Kidney (tissue), 14 donors: ENCODE measurements around the gene RAP1GAP2. TPM values are rescaled to one million over a fixed set of nuclear protein-coding genes. Genes with fewer than 3 reads are reported as not detected.

Source experiments
- DNase-seq, 5 donors: peaks; one replicate each; pipeline ENCODE4 v3.0.0-alpha.2; 2013 to 2020
- FAIRE-seq: peaks from 2 replicates; lab custom pipeline; 2012; peaks lifted over from hg19 to GRCh38; lab: Jason Lieb, UNC
- H3K27ac ChIP-seq, 2 donors: one replicate each; pipeline ENCODE4 v1.7.0; 2013; ENCODE audit warnings: low read depth in 2 of 2, low read length in 2 of 2, inconsistent platforms in 1 of 2
- H3K27me3 ChIP-seq: one replicate; pipeline ENCODE4 v1.7.1; 2013; ENCODE audit warnings: low read length, inconsistent platforms; ENCODE audit not compliant: control insufficient read depth, insufficient read depth
- H3K36me3 ChIP-seq, 3 donors: one replicate each; pipeline versions ENCODE4 v1.7.0 to v1.7.1; 2013; ENCODE audit warnings: low read length in 3 of 3, control low read depth in 1 of 3, inconsistent platforms in 1 of 3; ENCODE audit not compliant: insufficient read depth in 3 of 3, control insufficient read depth in 2 of 3
- H3K4me1 ChIP-seq, 3 donors: one replicate each; pipeline versions ENCODE4 v1.7.0 to v1.7.1; 2013; ENCODE audit warnings: low read length in 3 of 3, inconsistent platforms in 1 of 3, low read depth in 1 of 3; ENCODE audit not compliant: control insufficient read depth in 2 of 3, insufficient read depth in 2 of 3
- H3K4me3 ChIP-seq, 3 donors: one replicate each; pipeline versions ENCODE4 v1.7.0 to v1.8.1; 2013; ENCODE audit warnings: low read length in 3 of 3, control low read depth in 1 of 3, inconsistent platforms in 1 of 3
- H3K9ac ChIP-seq, 3 donors: one replicate each; pipeline versions ENCODE4 v1.7.0 to v1.7.1; 2013; ENCODE audit warnings: low read length in 3 of 3, control low read depth in 1 of 3, inconsistent platforms in 1 of 3
- H3K9me3 ChIP-seq, 3 donors: one replicate each; pipeline versions ENCODE4 v1.7.0 to v1.7.1; 2013; ENCODE audit warnings: low read length in 3 of 3, control low read depth in 1 of 3, inconsistent platforms in 1 of 3; ENCODE audit not compliant: control insufficient read depth in 2 of 3, insufficient read depth in 1 of 3
- intact Hi-C: fragments of 100-400 bp; cut with DNase I; formaldehyde crosslinking; loops from one replicate; pipeline ENCODE4 v1.11.1; 2022
- polyA plus RNA-seq: library from polyadenylated mRNA; stranded (reverse); fragments of 350-450 nt; fragmentation: Illumina TruSeq; extraction: RNeasy Lipid Tissue Mini Kit (QIAGEN cat#74804); gene quantifications from one replicate; pipeline ENCODE4 v1.2.3, GENCODE V29; 2014; ENCODE audit warnings: low read depth, low replicate concordance; ENCODE audit not compliant: insufficient read depth
- total RNA-seq: library from RNA; stranded (reverse); fragmentation: NEBNext Ultra II Directional; extraction: Animal tissue kit (Norgen Biotek cat#: 25700); gene quantifications from one replicate; pipeline ENCODE4 v1.2.1, GENCODE V29; 2021
- TF ChIP-seq, protein P1 (sequence below): IDR thresholded peaks from 3 replicates; pipeline ENCODE4 v1.5.1; 2012; ENCODE audit warnings: mild to moderate bottlenecking, moderate library complexity, borderline replicate concordance; ENCODE audit not compliant: insufficient read depth; ENCODE audit errors: extremely low read depth
- donor health status: control.
- donor health status: control.
- donor health status: control.
- donor health status: control.
- donor health status: control.
- donor health status: DM: yes; HTN: yes; CAD: no.
- donor health status: Normal renal cell carcinoma (clear cell type).

The RAP1GAP2 gene
- total and polyA plus RNA-seq, 2 donors from 2014 or later = 6.8 to 46.2 TPM

DNA sequence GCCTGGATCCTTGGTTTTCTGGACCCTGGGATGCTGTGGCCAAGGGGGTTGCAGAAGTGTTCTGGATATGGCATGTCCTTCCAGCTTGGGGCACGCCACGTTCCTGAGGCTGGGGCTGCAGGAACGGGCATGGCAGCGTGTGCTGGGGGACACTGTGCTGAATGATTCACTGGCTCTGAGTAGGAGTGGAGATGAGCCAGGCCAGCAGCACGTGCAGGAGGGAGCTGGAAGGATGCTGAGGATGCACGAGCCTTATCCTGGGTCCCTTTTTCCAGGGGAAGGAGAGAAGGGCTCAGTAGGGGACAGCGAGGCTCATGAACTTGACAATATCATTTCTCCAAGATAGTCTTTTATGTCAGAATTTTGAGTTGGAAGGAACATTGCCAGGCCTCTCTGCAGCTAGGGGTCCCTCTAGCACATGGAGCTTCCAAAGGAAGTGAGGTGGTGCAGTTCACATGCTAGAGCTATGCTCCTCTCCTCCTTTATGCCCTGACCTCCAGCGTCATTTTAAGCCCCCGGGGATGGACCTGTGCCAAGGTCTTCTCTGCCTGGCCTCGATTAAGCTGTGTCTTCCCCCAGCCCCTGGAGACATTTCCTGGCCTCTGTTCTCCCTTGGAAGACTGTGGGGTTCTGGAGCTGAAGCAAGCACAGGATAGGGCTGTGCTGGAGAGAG is 141.2 kb downstream of the RAP1GAP2 start:
- FAIRE-seq (no peak), DNase-seq (no peak)
- Histone ChIP-seq H3K36me3 (no peaks in the 10 kb centered on the region), H3K27me3 (no peaks in the 10 kb centered on the region), H3K4me3 (no peak overlapping the region), H3K27ac (no peak overlapping the region), H3K9me3 (no peaks in the 10 kb centered on the region), H3K9ac (no peak overlapping the region), H3K4me1 (no peaks in the 10 kb centered on the region)
- intact Hi-C loops = no loop called here
- TF ChIP-seq, protein P1, sequence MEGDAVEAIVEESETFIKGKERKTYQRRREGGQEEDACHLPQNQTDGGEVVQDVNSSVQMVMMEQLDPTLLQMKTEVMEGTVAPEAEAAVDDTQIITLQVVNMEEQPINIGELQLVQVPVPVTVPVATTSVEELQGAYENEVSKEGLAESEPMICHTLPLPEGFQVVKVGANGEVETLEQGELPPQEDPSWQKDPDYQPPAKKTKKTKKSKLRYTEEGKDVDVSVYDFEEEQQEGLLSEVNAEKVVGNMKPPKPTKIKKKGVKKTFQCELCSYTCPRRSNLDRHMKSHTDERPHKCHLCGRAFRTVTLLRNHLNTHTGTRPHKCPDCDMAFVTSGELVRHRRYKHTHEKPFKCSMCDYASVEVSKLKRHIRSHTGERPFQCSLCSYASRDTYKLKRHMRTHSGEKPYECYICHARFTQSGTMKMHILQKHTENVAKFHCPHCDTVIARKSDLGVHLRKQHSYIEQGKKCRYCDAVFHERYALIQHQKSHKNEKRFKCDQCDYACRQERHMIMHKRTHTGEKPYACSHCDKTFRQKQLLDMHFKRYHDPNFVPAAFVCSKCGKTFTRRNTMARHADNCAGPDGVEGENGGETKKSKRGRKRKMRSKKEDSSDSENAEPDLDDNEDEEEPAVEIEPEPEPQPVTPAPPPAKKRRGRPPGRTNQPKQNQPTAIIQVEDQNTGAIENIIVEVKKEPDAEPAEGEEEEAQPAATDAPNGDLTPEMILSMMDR = no peak

DNA sequence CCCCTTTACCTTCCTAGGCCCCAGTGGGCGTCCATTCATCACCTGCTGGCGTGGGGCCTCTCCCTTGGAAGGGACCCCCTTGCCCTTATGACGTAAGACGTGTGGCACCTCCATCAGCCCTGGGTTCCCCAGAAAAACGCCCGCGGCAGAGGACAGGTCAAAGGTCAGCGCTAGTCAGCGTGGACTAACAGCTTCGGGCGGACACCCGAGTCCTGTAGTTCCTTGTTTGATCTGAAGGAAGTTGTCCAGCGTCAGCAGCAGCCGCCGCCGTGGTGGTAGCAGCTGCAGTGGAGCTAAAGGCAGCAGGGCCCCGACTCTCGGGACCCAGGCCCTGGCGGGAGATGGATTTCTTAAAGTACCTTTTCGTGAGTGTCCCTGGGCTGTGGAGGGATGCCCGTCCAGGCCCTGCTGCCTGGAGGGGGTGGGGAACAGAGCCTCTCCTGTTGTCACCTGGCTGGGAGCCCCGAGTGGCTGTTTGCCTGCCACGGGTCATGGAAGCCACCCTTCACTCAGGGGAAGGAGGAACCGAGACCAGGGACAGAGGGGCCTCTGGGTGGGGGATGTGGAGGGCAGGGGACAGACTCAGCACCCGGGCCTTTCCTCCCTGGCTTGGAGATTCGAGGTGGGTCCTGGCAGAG is 143.6 kb downstream of the RAP1GAP2 start:
- no peaks in the 10 kb centered on the region for H3K36me3 ChIP-seq
- H3K4me3 ChIP-seq = no peak overlapping the region
- no peaks in the 10 kb centered on the region for H3K27me3 ChIP-seq
- intact Hi-C loops = no loop called here
- H3K4me1 ChIP-seq = no peaks in the 10 kb centered on the region
- H3K9ac ChIP-seq = no peak overlapping the region
- TF ChIP-seq, protein P1 = no peak
- DNase-seq = no peak
- no peak overlapping the region for H3K27ac ChIP-seq
- FAIRE-seq = no peak
- H3K9me3 ChIP-seq = no peaks in the 10 kb centered on the region

DNA sequence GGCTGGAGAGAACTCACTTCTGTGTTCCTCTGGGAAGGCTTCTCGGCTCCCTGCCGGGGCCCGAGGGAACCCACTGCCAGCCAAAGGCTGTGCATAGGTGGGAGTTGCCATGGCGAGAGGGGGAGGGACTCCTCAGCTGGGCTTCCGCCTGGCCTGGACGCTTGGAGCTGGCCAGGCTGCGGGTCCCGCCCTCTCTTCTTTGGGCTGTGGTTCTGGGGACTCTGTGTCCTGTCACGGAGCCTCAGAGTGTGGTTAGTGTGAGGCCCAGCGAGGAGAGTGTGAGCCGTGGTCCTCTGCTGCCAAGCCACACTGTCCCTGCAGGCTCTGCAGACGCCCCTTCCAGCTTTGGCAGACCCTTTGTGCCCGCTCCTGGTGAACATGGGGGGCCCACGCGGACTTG is 144.1 kb downstream of the RAP1GAP2 start:
- intact Hi-C loops = no loop called here
- no peak for FAIRE-seq
- Histone ChIP-seq H3K27me3 (no peaks in the 10 kb centered on the region), H3K36me3 (no peaks in the 10 kb centered on the region), H3K9me3 (no peaks in the 10 kb centered on the region), H3K9ac (no peak overlapping the region), H3K4me3 (no peak overlapping the region), H3K27ac (no peak overlapping the region), H3K4me1 (no peaks in the 10 kb centered on the region)
- TF ChIP-seq, protein P1 = no peak
- DNase-seq = peak in 3 of 5 donors; percentile 60 to 71 (median 64)
